GM12878 (cell line): ENCODE measurements around the gene ADAMTSL5.

ENCODE experiments used
- ATF7 ChIP-seq: fragments of 450-650 bp; IDR thresholded peaks from 2 replicates; pipeline ENCODE4 v1.6.1; 2016; ENCODE audit warnings: low read depth, mild to moderate bottlenecking
- CHD1 ChIP-seq: IDR thresholded peaks from 2 replicates; pipeline ENCODE4 v1.6.1; 2012; ENCODE audit warnings: low read depth, low read length, improper control_type of control experiment
- CHD2 ChIP-seq: IDR thresholded peaks from 2 replicates; pipeline ENCODE4 v1.6.1; 2011; ENCODE audit warnings: low read depth, low read length, improper control_type of control experiment, borderline replicate concordance
- CTCF ChIP-seq, 3 experiments: IDR thresholded peaks in 2 of 3; conservative IDR thresholded peaks in 1 of 3; 2 replicates each; pipeline ENCODE4 v1.5.1; 2011; ENCODE audit warnings: low read depth in 3 of 3, low read length in 3 of 3, mild to moderate bottlenecking in 3 of 3, control low read depth in 2 of 3, moderate library complexity in 2 of 3, inconsistent platforms in 1 of 3, mixed read lengths in 1 of 3; ENCODE audit not compliant: control insufficient read depth in 2 of 3, insufficient read depth in 1 of 3; ENCODE audit errors: extremely low read depth in 1 of 3
- E4F1 ChIP-seq: fragments of 450-650 bp; IDR thresholded peaks from 2 replicates; pipeline ENCODE4 v1.6.1; 2018; ENCODE audit warnings: borderline replicate concordance, mild to moderate bottlenecking; ENCODE audit not compliant: partially characterized antibody
- TBL1XR1 ChIP-seq: IDR thresholded peaks from 2 replicates; pipeline ENCODE4 v1.6.1; 2012; ENCODE audit warnings: low read depth, low read length, improper control_type of control experiment

GRCh38 chr19:1510442-1510806 is 2.4 kb downstream of the ADAMTSL5 start:
- TF ChIP-seq TBL1XR1 (no peak), CTCF (IDR thresholded peaks at IDR 0.05 in 2 of 3, conservative IDR thresholded peaks at IDR 0.05 in 1 of 3; ENCODE audit: control insufficient read depth in 2 of 3, extremely low read depth in 1 of 3, insufficient read depth in 1 of 3, low read depth in 3 of 3, low read length in 3 of 3) (no peak), ATF7 (no peak), CHD1 (no peak), CHD2 (no peak), E4F1 (no peak)
